ENCODE measurements around the gene ITGB8. TPM values are rescaled to one million over a fixed set of nuclear protein-coding genes. Genes with fewer than 3 reads are reported as not detected.

The ITGB8 gene
- total and polyA plus RNA-seq, 2 experiments from 2014 or later = 0.71 to 3.0 TPM

- no peak for TF ChIP-seq ZNF462 (CRISPR knock-in tag; IDR thresholded peaks at IDR 0.05)
- TF ChIP-seq CTCF (conservative IDR thresholded peaks at IDR 0.05; ENCODE audit: low read depth in 2 of 2) = no peak
- no peak for TF ChIP-seq JUNB (IDR thresholded peaks at IDR 0.05; ENCODE audit: unreplicated experiment)
- no peak for TF ChIP-seq ZNF331 (CRISPR knock-in tag; IDR thresholded peaks at IDR 0.05; ENCODE audit: low read depth)
- no peak for TF ChIP-seq CREB1 (CRISPR knock-in tag; IDR thresholded peaks at IDR 0.05; ENCODE audit: low read depth)
Measured at GRCh38 chr7:20449176-20449575, 118.5 kb downstream of the ITGB8 start (continued).

GRCh38 chr7:20450536-20450935 is 119.8 kb downstream of the ITGB8 start:
- no peak overlapping the region for H3K4me2 ChIP-seq
- ATAC-seq (no peak), DNase-seq (ENCODE audit: low spot score) (no peak)
- Mint-ChIP-seq H3K4me3 (no peak overlapping the region), H3K27me3 (ENCODE audit: insufficient read depth, low read depth, poor library complexity) (no peaks in the 10 kb centered on the region), H3K27ac (no peak overlapping the region), H3K9me3 (no peaks in the 10 kb centered on the region), H3K36me3 (ENCODE audit: low read depth) (no peaks in the 10 kb centered on the region), H3K4me1 (no peaks in the 10 kb centered on the region)
- no peak overlapping the region for H3K4me3 ChIP-seq
- no peak overlapping the region for H2AFZ ChIP-seq
- H3K27ac ChIP-seq (ENCODE audit: low read depth) = no peak overlapping the region
- H3K4me1 ChIP-seq (ENCODE audit: insufficient read depth) = no peaks in the 10 kb centered on the region
- H3F3A ChIP-seq (replicated peaks; ENCODE audit: low read depth) = no peaks in the 10 kb centered on the region
- no peaks in the 10 kb centered on the region for H3K27me3 ChIP-seq (ENCODE audit: insufficient read depth)
- no peaks in the 10 kb centered on the region for H3K79me2 ChIP-seq (replicated peaks; ENCODE audit: insufficient read depth)
- H3K36me3 ChIP-seq (ENCODE audit: insufficient read depth) = no peaks in the 10 kb centered on the region
- no peaks in the 10 kb centered on the region for H4K20me1 ChIP-seq (replicated peaks; ENCODE audit: insufficient read depth)
- no peaks in the 10 kb centered on the region for H3K9me2 ChIP-seq (ENCODE audit: insufficient read depth)
- TF ChIP-seq EZH2phosphoT487 (IDR thresholded peaks at IDR 0.05; ENCODE audit: unreplicated experiment) (no peak), CREB1 (CRISPR knock-in tag; IDR thresholded peaks at IDR 0.05; ENCODE audit: low read depth) (no peak), NANOG (IDR thresholded peaks at IDR 0.05; ENCODE audit: borderline replicate concordance) (no peak), ETS1 (IDR thresholded peaks at IDR 0.05) (no peak), CTCF (conservative IDR thresholded peaks at IDR 0.05; ENCODE audit: low read depth in 2 of 2) (no peak), EZH2 (IDR thresholded peaks at IDR 0.05; ENCODE audit: low read depth, unreplicated experiment) (no peak), REST (IDR thresholded peaks at IDR 0.05; ENCODE audit: unreplicated experiment) (no peak)

Data from GM23338 (cell line).